Vagina (tissue), 2 donors: ENCODE results near the gene TMEM176A.

Experiments
- POLR2A ChIP-seq, 2 donors: fragments of 450-650 bp; IDR thresholded peaks; one replicate each; pipeline ENCODE4 v1.6.1; 2017; ENCODE audit warnings: antibody characterized with exemption in 2 of 2, mild to moderate bottlenecking in 2 of 2, moderate library complexity in 2 of 2
- POLR2AphosphoS5 ChIP-seq, 2 donors: sonication (generic); formaldehyde crosslinking; IDR thresholded peaks; one replicate each; pipeline ENCODE4 v1.9.0; 2017; ENCODE audit warnings: antibody characterized with exemption in 2 of 2, mild to moderate bottlenecking in 2 of 2, low read depth in 1 of 2; ENCODE audit not compliant: insufficient read depth in 1 of 2
- TF ChIP-seq, protein P1 (sequence below), 3 experiments: fragments of 450-650 bp in 2 of 3; fragments of 200-600 bp in 1 of 3; sonication (generic) in 1 of 3; IDR thresholded peaks; one replicate each; pipeline ENCODE4 v1.5.1; 2017 to 2019; ENCODE audit warnings: antibody characterized with exemption in 3 of 3, mild to moderate bottlenecking in 2 of 3, moderate library complexity in 2 of 3

DNA sequence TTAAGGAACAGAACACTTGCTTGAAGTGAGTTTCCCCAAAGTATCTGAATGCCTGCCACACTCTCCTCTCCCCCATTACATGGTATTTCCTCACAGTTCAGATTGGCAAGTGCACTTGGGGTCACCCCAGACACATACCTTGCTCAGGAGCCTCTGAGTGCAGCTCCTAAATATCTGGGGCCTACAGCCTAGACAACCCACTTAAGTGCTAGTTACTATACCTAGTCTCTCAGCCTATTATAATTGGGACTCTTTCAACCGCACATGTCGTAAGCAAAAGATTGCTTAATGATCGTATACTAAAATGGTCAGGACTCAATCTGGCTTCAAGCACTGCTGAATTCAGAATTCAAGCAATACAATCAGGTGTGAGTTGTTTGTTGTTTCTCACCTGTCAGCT lies 20.3 kb upstream of the TMEM176A start:
- TF ChIP-seq, protein P1, sequence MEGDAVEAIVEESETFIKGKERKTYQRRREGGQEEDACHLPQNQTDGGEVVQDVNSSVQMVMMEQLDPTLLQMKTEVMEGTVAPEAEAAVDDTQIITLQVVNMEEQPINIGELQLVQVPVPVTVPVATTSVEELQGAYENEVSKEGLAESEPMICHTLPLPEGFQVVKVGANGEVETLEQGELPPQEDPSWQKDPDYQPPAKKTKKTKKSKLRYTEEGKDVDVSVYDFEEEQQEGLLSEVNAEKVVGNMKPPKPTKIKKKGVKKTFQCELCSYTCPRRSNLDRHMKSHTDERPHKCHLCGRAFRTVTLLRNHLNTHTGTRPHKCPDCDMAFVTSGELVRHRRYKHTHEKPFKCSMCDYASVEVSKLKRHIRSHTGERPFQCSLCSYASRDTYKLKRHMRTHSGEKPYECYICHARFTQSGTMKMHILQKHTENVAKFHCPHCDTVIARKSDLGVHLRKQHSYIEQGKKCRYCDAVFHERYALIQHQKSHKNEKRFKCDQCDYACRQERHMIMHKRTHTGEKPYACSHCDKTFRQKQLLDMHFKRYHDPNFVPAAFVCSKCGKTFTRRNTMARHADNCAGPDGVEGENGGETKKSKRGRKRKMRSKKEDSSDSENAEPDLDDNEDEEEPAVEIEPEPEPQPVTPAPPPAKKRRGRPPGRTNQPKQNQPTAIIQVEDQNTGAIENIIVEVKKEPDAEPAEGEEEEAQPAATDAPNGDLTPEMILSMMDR (IDR thresholded peaks at IDR 0.05), result no peak
- no peak for TF ChIP-seq POLR2AphosphoS5 (IDR thresholded peaks at IDR 0.05; ENCODE audit: insufficient read depth in 1 of 2, low read depth in 1 of 2)
- TF ChIP-seq POLR2A (IDR thresholded peaks at IDR 0.05), result no peak
